HEK293 (cell line): ENCODE results near the gene COL7A1.

ENCODE experiments used
- CTCF ChIA-PET: fragments of 350-600 bp; formaldehyde crosslinking; extraction: SDS; loops from one replicate; lab custom pipeline; 2021; ENCODE audit warnings: antibody characterized with exemption; lab: Yijun Ruan, JAX
- POLR2A ChIA-PET: fragments of 300-600 bp; formaldehyde crosslinking; extraction: SDS; loops from one replicate; lab custom pipeline; 2020; ENCODE audit warnings: antibody characterized with exemption, inconsistent platforms; lab: Yijun Ruan, JAX
- H3K27ac ChIP-seq: fragments of 200-500 bp; sonication (Bioruptor generic); 2 replicates; pipeline ENCODE4 v1.5.1; 2014; ENCODE audit warnings: low read depth, low read length, control low read depth, inconsistent platforms; ENCODE audit errors: extremely low read depth
- H3K36me3 ChIP-seq, 2 experiments: fragments of 200-500 bp in 1 of 2; sonication (Bioruptor generic) in 1 of 2; 1 replicate in 1 of 2; 2 replicates in 1 of 2; pipeline ENCODE4 v1.5.1; 2014 to 2017; ENCODE audit warnings: inconsistent platforms in 2 of 2, low read length in 2 of 2; ENCODE audit not compliant: control insufficient read depth in 2 of 2, insufficient read depth in 1 of 2
- H3K4me1 ChIP-seq: fragments of 200-500 bp; sonication (Bioruptor generic); 2 replicates; pipeline ENCODE4 v1.5.1; 2014; ENCODE audit warnings: mild to moderate bottlenecking, low read length, inconsistent platforms; ENCODE audit not compliant: control insufficient read depth, insufficient read depth
- H3K4me3 ChIP-seq: 2 replicates; pipeline ENCODE4 v1.5.1; 2011; ENCODE audit warnings: low read depth, mild to moderate bottlenecking, control low read depth, low read length, moderate library complexity
- H3K9me3 ChIP-seq: fragments of 200-500 bp; sonication (Bioruptor generic); 2 replicates; pipeline ENCODE4 v1.5.1; 2014; ENCODE audit warnings: low read depth, low read length, inconsistent platforms; ENCODE audit not compliant: control insufficient read depth, insufficient read depth
- PRDM1 ChIP-seq: fragments of 450-650 bp; formaldehyde crosslinking; IDR thresholded peaks from 2 replicates; pipeline ENCODE4; 2016; ENCODE audit warnings: missing biosample characterization, missing genetic modification characterization
- SCRT1 ChIP-seq: fragments of 450-650 bp; formaldehyde crosslinking; IDR thresholded peaks from 2 replicates; pipeline ENCODE4 v1.5.1; 2016; ENCODE audit warnings: missing biosample characterization, missing genetic modification characterization, borderline replicate concordance
- SP2 ChIP-seq: fragments of 450-650 bp; formaldehyde crosslinking; IDR thresholded peaks from 2 replicates; pipeline ENCODE4 v1.5.1; 2016; ENCODE audit warnings: missing biosample characterization, missing genetic modification characterization
- SP7 ChIP-seq: fragments of 450-650 bp; formaldehyde crosslinking; IDR thresholded peaks from 2 replicates; pipeline ENCODE4 v1.5.1; 2016; ENCODE audit warnings: missing biosample characterization, missing genetic modification characterization
- ZBTB1 ChIP-seq: fragments of 450-650 bp; formaldehyde crosslinking; IDR thresholded peaks from 2 replicates; pipeline ENCODE4 v1.5.1; 2016; ENCODE audit warnings: missing biosample characterization, missing genetic modification characterization
- ZBTB26 ChIP-seq: fragments of 450-650 bp; formaldehyde crosslinking; optimal IDR thresholded peaks from 2 replicates; pipeline ENCODE3; 2016; ENCODE audit warnings: missing biosample characterization, mild to moderate bottlenecking, missing genetic modification characterization
- ZEB2 ChIP-seq: fragments of 450-650 bp; formaldehyde crosslinking; IDR thresholded peaks from 2 replicates; pipeline ENCODE4 v1.5.1; 2016; ENCODE audit warnings: missing biosample characterization, missing genetic modification characterization
- ZNF10 ChIP-seq: fragments of 450-650 bp; formaldehyde crosslinking; IDR thresholded peaks from 2 replicates; pipeline ENCODE4 v1.5.1; 2017; ENCODE audit warnings: missing biosample characterization, missing genetic modification characterization
- ZNF2 ChIP-seq: fragments of 450-650 bp; formaldehyde crosslinking; IDR thresholded peaks from 2 replicates; pipeline ENCODE4 v1.5.1; 2016; ENCODE audit warnings: missing biosample characterization, missing genetic modification characterization
- ZNF202 ChIP-seq: fragments of 450-650 bp; formaldehyde crosslinking; IDR thresholded peaks from 2 replicates; pipeline ENCODE4 v1.5.1; 2016; ENCODE audit warnings: missing biosample characterization, missing genetic modification characterization, borderline replicate concordance
- ZNF26 ChIP-seq: fragments of 450-650 bp; formaldehyde crosslinking; IDR thresholded peaks from 2 replicates; pipeline ENCODE4 v1.5.1; 2016; ENCODE audit warnings: missing biosample characterization, missing genetic modification characterization
- ZNF266 ChIP-seq: fragments of 450-650 bp; formaldehyde crosslinking; IDR thresholded peaks from 2 replicates; pipeline ENCODE4 v1.5.1; 2016; ENCODE audit warnings: missing biosample characterization, missing genetic modification characterization, low read depth
- ZNF335 ChIP-seq: fragments of 450-650 bp; formaldehyde crosslinking; conservative IDR thresholded peaks from 2 replicates; pipeline ENCODE4 v1.5.1; 2016; ENCODE audit warnings: missing biosample characterization, missing genetic modification characterization
- ZNF350 ChIP-seq: fragments of 450-650 bp; formaldehyde crosslinking; IDR thresholded peaks from 2 replicates; pipeline ENCODE4 v1.5.0; 2017; ENCODE audit warnings: missing biosample characterization, mild to moderate bottlenecking, missing genetic modification characterization
- ZNF391 ChIP-seq: fragments of 450-650 bp; formaldehyde crosslinking; IDR thresholded peaks from 2 replicates; pipeline ENCODE4 v1.5.1; 2016; ENCODE audit warnings: low read depth, missing biosample characterization, missing genetic modification characterization, borderline replicate concordance
- ZNF488 ChIP-seq: fragments of 450-650 bp; formaldehyde crosslinking; IDR thresholded peaks from 2 replicates; pipeline ENCODE4 v1.5.1; 2016; ENCODE audit warnings: missing biosample characterization, missing genetic modification characterization
- ZNF513 ChIP-seq: fragments of 450-650 bp; IDR thresholded peaks from 2 replicates; pipeline ENCODE4 v1.5.1; 2018; ENCODE audit warnings: missing biosample characterization, missing genetic modification characterization
- ZNF521 ChIP-seq: fragments of 450-650 bp; formaldehyde crosslinking; IDR thresholded peaks from 2 replicates; pipeline ENCODE4 v1.5.1; 2017; ENCODE audit warnings: missing biosample characterization, mild to moderate bottlenecking, missing genetic modification characterization
- ZNF639 ChIP-seq: fragments of 450-650 bp; formaldehyde crosslinking; IDR thresholded peaks from 2 replicates; pipeline ENCODE4 v1.5.1; 2016; ENCODE audit warnings: missing biosample characterization, missing genetic modification characterization
- ZNF76 ChIP-seq: fragments of 450-650 bp; formaldehyde crosslinking; IDR thresholded peaks from 2 replicates; pipeline ENCODE4; 2016; ENCODE audit warnings: low read depth, missing biosample characterization, missing genetic modification characterization, borderline replicate concordance
- ZNF777 ChIP-seq: fragments of 450-650 bp; formaldehyde crosslinking; IDR thresholded peaks from 2 replicates; pipeline ENCODE4 v1.5.1; 2017; ENCODE audit warnings: missing biosample characterization, missing genetic modification characterization, borderline replicate concordance
- ZNF785 ChIP-seq: fragments of 450-650 bp; formaldehyde crosslinking; IDR thresholded peaks from 2 replicates; pipeline ENCODE4 v1.5.1; 2016; ENCODE audit warnings: missing biosample characterization, missing genetic modification characterization
- ZNF843 ChIP-seq: fragments of 450-650 bp; formaldehyde crosslinking; IDR thresholded peaks from 2 replicates; pipeline ENCODE4 v1.5.1; 2016; ENCODE audit warnings: missing biosample characterization, missing genetic modification characterization
- ZSCAN16 ChIP-seq: fragments of 450-650 bp; formaldehyde crosslinking; IDR thresholded peaks from 2 replicates; pipeline ENCODE4 v1.5.1; 2016; ENCODE audit warnings: missing biosample characterization, missing genetic modification characterization
- ZSCAN5A ChIP-seq: fragments of 450-650 bp; formaldehyde crosslinking; IDR thresholded peaks from 2 replicates; pipeline ENCODE4 v1.5.1; 2016; ENCODE audit warnings: missing biosample characterization, missing genetic modification characterization

COL7A1 gene

GRCh38 chr3:48612309-48612708 is 17.2 kb upstream of the COL7A1 start:
- H3K4me1 ChIP-seq = no peaks in the 10 kb centered on the region
- no peak for TF ChIP-seq ZNF26 (tag by site-specific recombination)
- TF ChIP-seq ZNF521 = no peak
- no peak for TF ChIP-seq ZSCAN5A (tag by site-specific recombination)
- TF ChIP-seq ZNF391 = no peak
- no peak for TF ChIP-seq SP2
- no peak for TF ChIP-seq ZNF2 (tag by site-specific recombination)
- TF ChIP-seq ZNF10 (tag by site-specific recombination) = no peak
- no peak for TF ChIP-seq PRDM1 (tag by site-specific recombination)
- no peak for TF ChIP-seq ZNF350 (tag by site-specific recombination)
- no peak for TF ChIP-seq ZBTB1
- TF ChIP-seq ZNF488 (tag by site-specific recombination) = no peak
- TF ChIP-seq, all 188 proteins: peak for 0
- H3K4me3 ChIP-seq = no peak overlapping the region
- ChIA-PET POLR2A (interaction anchor here (0.7 kb wide), 1 partner anchor 50 kb away, joined by 3 read pairs; no protein-coding TSS in a partner anchor), CTCF (interaction anchor here (0.6 kb wide), 1 partner anchor 593 kb away, joined by 3 read pairs; no protein-coding TSS in a partner anchor)
- H3K27ac ChIP-seq = no peak overlapping the region
- peaks cover 6 to 9% of the 10 kb centered on the region in 2 experiments; a peak in 2 of 3 replicates for H3K36me3 ChIP-seq
- H3K9me3 ChIP-seq = no peaks in the 10 kb centered on the region

- H3K36me3 ChIP-seq = peaks cover 8 to 34% of the 10 kb centered on the region in 2 experiments; a peak in 2 of 3 replicates
- peak within 1 kb of the TSS; percentile 100 for H3K4me3 ChIP-seq
- ChIA-PET CTCF (interaction anchor here (0.7 to 1.1 kb wide), 2 partner anchors 25 to 27 kb away, joined by 3 to 4 read pairs; no protein-coding TSS in a partner anchor), POLR2A (interaction anchor here (0.5 to 0.7 kb wide), 4 partner anchors 26 to 797 kb away, joined by 3 to 5 read pairs (median 4); partner anchors contain the start of gene SLC26A6)
- H3K4me1 ChIP-seq = no peaks in the 10 kb centered on the region
- H3K9me3 ChIP-seq = no peaks in the 10 kb centered on the region
- H3K27ac ChIP-seq = peak within 1 kb of the TSS; percentile 63; the same call in 1 of the 2 replicates
- no peak for TF ChIP-seq ZNF639 (tag by site-specific recombination)
- peak; percentile 63; the same call in 1 of the 2 replicates for TF ChIP-seq ZNF2 (tag by site-specific recombination)
- TF ChIP-seq ZEB2 (tag by site-specific recombination) = peak; percentile 58
- TF ChIP-seq ZNF843 (tag by site-specific recombination) = 0 out of 2 replicates have a peak, but pooled peaks have one; percentile 10
- no peak for TF ChIP-seq SP7 (tag by site-specific recombination)
- no peak for TF ChIP-seq ZSCAN16 (tag by site-specific recombination)
- peak; percentile 94 for TF ChIP-seq SCRT1 (tag by site-specific recombination)
- peak; percentile 97 for TF ChIP-seq ZNF335 (tag by site-specific recombination)
- no peak for TF ChIP-seq ZNF76 (tag by site-specific recombination)
- no peak for TF ChIP-seq ZNF513
- TF ChIP-seq ZNF202 = no peak
- TF ChIP-seq ZNF266 (tag by site-specific recombination) = no peak
- TF ChIP-seq ZNF785 = 0 out of 2 replicates have a peak, but pooled peaks have one; percentile 56
- no peak for TF ChIP-seq ZNF777 (tag by site-specific recombination)
- peak; percentile 69 for TF ChIP-seq ZBTB26 (tag by site-specific recombination)
Measured at GRCh38 chr3:48609088-48610005, 14.2 kb upstream of the COL7A1 start, which contains the start of gene UQCRC1. Gene UQCRC1, minus strand, starts transcription at chr3:48609646. Its CDS starts 26 bp downstream, at chr3:48609620.
